ENCODE measurements around the gene HSPA12B. TPM values are rescaled to one million over a fixed set of nuclear protein-coding genes. Genes with fewer than 3 reads are reported as not detected.

The HSPA12B gene
- total RNA-seq, 2 donors from 2014 or later: 1.1 to 1.4 TPM

- Mint-ChIP-seq H3K36me3 (ENCODE audit: low read depth) (no peaks in the 10 kb centered on the region), H3K27me3 (ENCODE audit: insufficient read depth) (no peaks in the 10 kb centered on the region), H3K27ac (no peak overlapping the region), H3K4me1 (no peaks in the 10 kb centered on the region), H3K9me3 (peaks cover 2% of the 10 kb centered on the region), H3K4me3 (no peak overlapping the region)
- Histone ChIP-seq H3K36me3 (ENCODE audit: control insufficient read depth, insufficient read depth, low read length) (no peaks in the 10 kb centered on the region), H3K9ac (ENCODE audit: extremely low read depth, low read length, poor library complexity, severe bottlenecking) (no peak overlapping the region), H3K27ac (ENCODE audit: low read depth, low read length) (no peak overlapping the region), H3K9me3 (ENCODE audit: control insufficient read depth, low read length) (no peaks in the 10 kb centered on the region), H3K4me3 (ENCODE audit: low read length) (no peak overlapping the region), H3K27me3 (ENCODE audit: control insufficient read depth, insufficient read depth, low read length, poor library complexity, severe bottlenecking) (no peaks in the 10 kb centered on the region), H3K4me1 (ENCODE audit: control insufficient read depth, insufficient read depth, low read length) (no peaks in the 10 kb centered on the region)
- 92% methylated on average over 19 to 23 of the region's 23 CpGs for WGBS, 2 experiments (ENCODE audit: insufficient coverage in 1 of 2, insufficient read length in 1 of 2)
- DNase-seq: no peak
- no peak for TF ChIP-seq CTCF (conservative IDR thresholded peaks at IDR 0.05)
Observed at GRCh38 chr20:3692706-3693294, 39.7 kb upstream of the HSPA12B start.

DNA sequence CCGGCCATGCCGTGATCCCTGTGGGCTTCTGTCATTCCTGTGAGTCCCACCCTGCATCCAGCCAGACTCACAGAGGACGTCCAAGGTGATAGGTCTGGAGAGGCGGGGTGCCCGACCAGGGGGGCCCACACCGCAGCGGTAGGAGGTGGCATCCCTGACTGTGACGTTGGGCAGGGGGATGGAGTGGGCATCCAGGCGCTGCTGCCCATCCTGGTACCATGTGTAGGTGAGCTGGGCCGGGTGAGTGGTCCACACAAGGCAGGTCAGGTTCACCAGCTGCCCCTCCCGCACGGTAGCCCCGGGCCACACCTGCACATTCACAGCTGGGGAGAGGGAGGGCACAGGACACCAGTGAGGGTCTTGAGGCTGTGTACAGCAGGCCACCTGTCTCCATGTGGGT, 39.1 kb upstream of the HSPA12B start:
- no peak overlapping the region for H3K27ac ChIP-seq (ENCODE audit: low read depth, low read length)
- no peaks in the 10 kb centered on the region for H3K4me1 Mint-ChIP-seq
- no peak overlapping the region for H3K4me3 Mint-ChIP-seq
- H3K9me3 Mint-ChIP-seq: peaks cover 2% of the 10 kb centered on the region
- H3K9me3 ChIP-seq (ENCODE audit: control insufficient read depth, low read length): no peaks in the 10 kb centered on the region
- WGBS, 2 experiments (ENCODE audit: insufficient coverage in 1 of 2, insufficient read length in 1 of 2): 89 to 91% methylated on average over 8 to 13 of the region's 13 CpGs
- H3K27me3 Mint-ChIP-seq (ENCODE audit: insufficient read depth): no peaks in the 10 kb centered on the region
- DNase-seq: no peak
- no peak overlapping the region for H3K9ac ChIP-seq (ENCODE audit: extremely low read depth, low read length, poor library complexity, severe bottlenecking)
- no peaks in the 10 kb centered on the region for H3K27me3 ChIP-seq (ENCODE audit: control insufficient read depth, insufficient read depth, low read length, poor library complexity, severe bottlenecking)
- H3K36me3 Mint-ChIP-seq (ENCODE audit: low read depth): no peaks in the 10 kb centered on the region
- H3K36me3 ChIP-seq (ENCODE audit: control insufficient read depth, insufficient read depth, low read length): no peaks in the 10 kb centered on the region
- no peak overlapping the region for H3K4me3 ChIP-seq (ENCODE audit: low read length)
- H3K27ac Mint-ChIP-seq: no peak overlapping the region
- H3K4me1 ChIP-seq (ENCODE audit: control insufficient read depth, insufficient read depth, low read length): no peaks in the 10 kb centered on the region
- TF ChIP-seq CTCF (conservative IDR thresholded peaks at IDR 0.05): no peak

DNA sequence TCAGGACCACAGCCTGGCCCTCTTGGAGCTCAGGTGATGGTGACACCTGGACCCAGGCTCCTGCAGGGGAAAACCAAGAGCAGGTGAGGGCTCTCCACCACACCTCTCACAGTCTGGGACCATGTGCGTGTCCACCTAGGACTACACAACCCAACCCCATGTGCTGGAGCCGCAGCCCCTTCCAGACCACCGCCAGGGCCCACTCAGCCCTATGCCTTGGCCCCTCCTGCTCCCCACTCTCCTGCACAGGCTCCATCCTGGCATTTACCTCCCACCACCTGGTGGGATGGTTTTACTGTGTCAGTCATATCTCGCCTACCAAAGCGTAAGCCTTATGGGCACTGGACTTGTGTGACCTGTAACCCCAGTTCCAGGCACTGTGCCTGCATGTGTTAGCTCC, 37.6 kb upstream of the HSPA12B start:
- H3K27ac Mint-ChIP-seq: no peak overlapping the region
- Histone ChIP-seq H3K9ac (ENCODE audit: extremely low read depth, low read length, poor library complexity, severe bottlenecking) (no peak overlapping the region), H3K27me3 (ENCODE audit: control insufficient read depth, insufficient read depth, low read length, poor library complexity, severe bottlenecking) (no peaks in the 10 kb centered on the region), H3K4me1 (ENCODE audit: control insufficient read depth, insufficient read depth, low read length) (no peaks in the 10 kb centered on the region), H3K9me3 (ENCODE audit: control insufficient read depth, low read length) (no peaks in the 10 kb centered on the region), H3K27ac (ENCODE audit: low read depth, low read length) (no peak overlapping the region), H3K4me3 (ENCODE audit: low read length) (no peak overlapping the region), H3K36me3 (ENCODE audit: control insufficient read depth, insufficient read depth, low read length) (no peaks in the 10 kb centered on the region)
- no peaks in the 10 kb centered on the region for H3K4me1 Mint-ChIP-seq
- H3K9me3 Mint-ChIP-seq: peaks cover 2% of the 10 kb centered on the region
- TF ChIP-seq CTCF (conservative IDR thresholded peaks at IDR 0.05): no peak
- 94 to 100% methylated on average over 2 to 5 of the region's 5 CpGs for WGBS, 2 experiments (ENCODE audit: insufficient coverage in 1 of 2, insufficient read length in 1 of 2)
- no peak overlapping the region for H3K4me3 Mint-ChIP-seq
- no peaks in the 10 kb centered on the region for H3K27me3 Mint-ChIP-seq (ENCODE audit: insufficient read depth)
- no peaks in the 10 kb centered on the region for H3K36me3 Mint-ChIP-seq (ENCODE audit: low read depth)
- peak; percentile 32 for DNase-seq

All from endodermal cell (in vitro differentiated cells).